HUES48 (cell line): ENCODE results near the gene RNF212.
"Not testable (repeated sequence)": the region's sequence is repeated elsewhere in the genome, so short reads cannot be mapped to it uniquely, and the experiment has no call there.

ENCODE experiments used
- H3K27ac ChIP-seq: one replicate; pipeline ENCODE4 v1.7.0; 2013; ENCODE audit warnings: low read depth, low read length, inconsistent platforms
- H3K27me3 ChIP-seq: 2 replicates; pipeline ENCODE4 v1.6.1; 2013; ENCODE audit warnings: mild to moderate bottlenecking, low read length; ENCODE audit not compliant: control insufficient read depth, insufficient read depth
- H3K36me3 ChIP-seq: 2 replicates; pipeline ENCODE4 v1.6.1; 2013; ENCODE audit warnings: low read length; ENCODE audit not compliant: control insufficient read depth, insufficient read depth
- H3K4me1 ChIP-seq: 2 replicates; pipeline ENCODE4 v1.6.1; 2013; ENCODE audit warnings: mild to moderate bottlenecking, low read length; ENCODE audit not compliant: control insufficient read depth, insufficient read depth
- H3K4me3 ChIP-seq: 2 replicates; pipeline ENCODE4 v1.5.1; 2013; ENCODE audit warnings: mild to moderate bottlenecking, low read depth, low read length
- H3K9ac ChIP-seq: 2 replicates; pipeline ENCODE4 v1.6.1; 2013; ENCODE audit warnings: mild to moderate bottlenecking, low read depth, low read length, moderate library complexity
- H3K9me3 ChIP-seq: 2 replicates; pipeline ENCODE4 v1.6.1; 2013; ENCODE audit warnings: low read length; ENCODE audit not compliant: control insufficient read depth, insufficient read depth

RNF212 gene

DNA sequence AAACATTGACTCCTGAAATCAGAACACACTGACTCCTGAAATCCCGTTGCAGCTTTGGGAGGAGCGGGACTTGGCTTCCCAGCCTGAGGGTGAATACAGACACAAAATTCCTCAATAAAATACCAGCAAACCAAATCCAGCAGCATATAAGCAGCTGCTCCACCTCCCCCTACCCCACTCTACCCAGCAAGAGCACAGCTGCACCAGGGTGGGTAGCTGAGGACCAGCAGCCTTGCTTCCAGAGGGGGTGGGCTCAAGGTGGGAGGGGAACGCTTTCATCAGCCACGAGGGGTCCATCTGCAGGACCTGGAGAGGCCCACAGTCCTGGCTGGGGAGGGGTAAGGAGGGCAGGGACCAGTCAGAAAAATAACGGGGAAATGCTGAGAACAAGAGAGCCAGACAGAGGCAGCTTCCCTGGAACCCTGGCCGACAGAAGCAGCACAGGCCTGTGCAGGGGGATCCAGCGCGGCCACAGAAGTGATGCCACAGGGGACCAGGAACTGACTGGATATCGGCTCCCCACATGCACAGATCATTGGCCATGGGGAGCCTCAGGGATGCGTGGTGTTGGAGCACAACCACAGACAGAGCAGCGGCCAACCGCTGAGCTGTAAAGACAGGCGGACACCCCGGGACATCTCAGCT lies 52.2 kb downstream of the RNF212 start:
- no peak overlapping the region for H3K4me3 ChIP-seq
- H3K27me3 ChIP-seq = no peaks in the 10 kb centered on the region
- no peak overlapping the region for H3K27ac ChIP-seq
- no peak overlapping the region for H3K9ac ChIP-seq
- no peaks in the 10 kb centered on the region for H3K36me3 ChIP-seq
- no peaks in the 10 kb centered on the region for H3K4me1 ChIP-seq
- H3K9me3 ChIP-seq = no peaks in the 10 kb centered on the region

GRCh38 chr4:1060621-1061020 lies 52.7 kb downstream of the RNF212 start:
- H3K4me1 ChIP-seq = peaks cover 3% of the 10 kb centered on the region; the same call in 1 of the 2 replicates
- no peaks in the 10 kb centered on the region for H3K27me3 ChIP-seq
- no peak overlapping the region for H3K4me3 ChIP-seq

GRCh38 chr4:1060121-1060520 lies 53.2 kb downstream of the RNF212 start:
- H3K4me1 ChIP-seq = peaks cover 3% of the 10 kb centered on the region; the same call in 1 of the 2 replicates
- no peaks in the 10 kb centered on the region for H3K36me3 ChIP-seq
- H3K27ac ChIP-seq = no peak overlapping the region
- H3K9me3 ChIP-seq = no peaks in the 10 kb centered on the region
- no peak overlapping the region for H3K9ac ChIP-seq
- no peak overlapping the region for H3K4me3 ChIP-seq
- H3K27me3 ChIP-seq = peaks cover 3% of the 10 kb centered on the region; the same call in 1 of the 2 replicates

More at GRCh38 chr4:1060621-1061020, 52.7 kb downstream of the RNF212 start:
- H3K9ac ChIP-seq = no peak overlapping the region
- no peaks in the 10 kb centered on the region for H3K36me3 ChIP-seq
- H3K9me3 ChIP-seq = no peaks in the 10 kb centered on the region
- H3K27ac ChIP-seq = no peak overlapping the region

- H3K9ac ChIP-seq = no peak overlapping the region
- no peak overlapping the region for H3K27ac ChIP-seq
- peaks cover 3% of the 10 kb centered on the region; the same call in 1 of the 2 replicates for H3K27me3 ChIP-seq
- H3K9me3 ChIP-seq = no peaks in the 10 kb centered on the region
- no peaks in the 10 kb centered on the region for H3K36me3 ChIP-seq
- H3K4me1 ChIP-seq = peaks cover 3% of the 10 kb centered on the region; the same call in 1 of the 2 replicates
- no peak overlapping the region for H3K4me3 ChIP-seq
Measured at GRCh38 chr4:1058997-1059665, 54.2 kb downstream of the RNF212 start.

DNA sequence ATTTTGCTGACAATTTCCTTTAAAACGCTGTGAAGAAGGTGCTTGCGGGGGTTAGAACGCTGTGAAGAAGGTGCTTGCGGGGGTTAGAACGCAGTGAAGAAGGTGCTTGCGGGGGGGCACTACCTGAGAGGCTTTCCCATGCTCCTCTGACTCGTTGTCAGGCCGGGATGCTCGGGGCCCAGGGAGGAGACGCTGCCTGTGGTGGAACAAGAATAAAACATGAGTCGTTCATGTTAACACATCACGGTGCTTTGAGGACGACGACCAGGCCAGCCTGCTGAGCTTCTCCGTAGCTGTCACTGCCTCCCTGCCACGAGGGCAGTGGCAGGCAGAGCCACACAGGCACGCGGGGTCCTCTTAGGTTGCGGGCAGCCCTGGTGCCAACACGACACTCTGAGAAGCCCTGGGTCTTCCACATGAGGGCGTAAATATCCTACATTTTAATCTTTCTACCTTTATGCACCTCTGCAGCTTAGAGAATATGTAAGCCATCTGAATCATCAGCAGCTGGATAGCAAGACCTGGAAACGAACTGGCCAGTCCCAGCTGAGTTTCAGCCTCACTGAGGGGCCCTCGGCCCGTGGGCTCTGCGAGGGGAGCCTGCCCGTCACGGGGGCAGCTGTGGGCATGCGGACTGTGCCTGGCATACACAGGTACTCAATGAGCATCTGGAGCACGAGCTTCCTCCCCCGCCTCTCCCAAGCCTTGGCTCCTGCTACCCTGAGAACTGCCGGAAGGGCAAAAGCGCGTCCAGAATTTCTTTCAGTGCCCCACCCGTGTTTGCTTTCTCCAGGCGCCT lies 55.0 kb downstream of the RNF212 start:
- H3K27me3 ChIP-seq = peaks cover 5% of the 10 kb centered on the region; the same call in 1 of the 2 replicates

GRCh38 chr4:1057403-1057745 lies 56.0 kb downstream of the RNF212 start:
- Histone ChIP-seq H3K27ac (no peak overlapping the region), H3K9me3 (no peaks in the 10 kb centered on the region), H3K36me3 (no peaks in the 10 kb centered on the region), H3K4me1 (peaks cover 3% of the 10 kb centered on the region; the same call in 1 of the 2 replicates), H3K9ac (no peak overlapping the region), H3K4me3 (no peak overlapping the region), H3K27me3 (peaks cover 13% of the 10 kb centered on the region; the same call in 1 of the 2 replicates)

More for the DNA sequence above, 55.0 kb downstream of the RNF212 start:
- Histone ChIP-seq H3K36me3 (no peaks in the 10 kb centered on the region), H3K9me3 (no peaks in the 10 kb centered on the region), H3K4me1 (peaks cover 3% of the 10 kb centered on the region; the same call in 1 of the 2 replicates), H3K27ac (no peak overlapping the region), H3K4me3 (no peak overlapping the region), H3K9ac (no peak overlapping the region)

- H3K36me3 ChIP-seq = no peaks in the 10 kb centered on the region
- H3K27me3 ChIP-seq = peaks cover 13% of the 10 kb centered on the region; the same call in 1 of the 2 replicates
- no peak overlapping the region for H3K27ac ChIP-seq
- H3K4me1 ChIP-seq = peaks cover 3% of the 10 kb centered on the region; the same call in 1 of the 2 replicates
- no peak overlapping the region for H3K9ac ChIP-seq
- no peaks in the 10 kb centered on the region for H3K9me3 ChIP-seq
- H3K4me3 ChIP-seq = no peak overlapping the region
Measured at GRCh38 chr4:1056671-1057402, 56.5 kb downstream of the RNF212 start.

- Histone ChIP-seq H3K9ac (no peak overlapping the region), H3K27ac (no peak overlapping the region), H3K9me3 (no peaks in the 10 kb centered on the region), H3K36me3 (no peaks in the 10 kb centered on the region), H3K4me1 (peaks cover 3% of the 10 kb centered on the region; the same call in 1 of the 2 replicates), H3K27me3 (peaks cover 13% of the 10 kb centered on the region; the same call in 1 of the 2 replicates), H3K4me3 (no peak overlapping the region)
Measured at GRCh38 chr4:1055721-1056590, 57.4 kb downstream of the RNF212 start.

DNA sequence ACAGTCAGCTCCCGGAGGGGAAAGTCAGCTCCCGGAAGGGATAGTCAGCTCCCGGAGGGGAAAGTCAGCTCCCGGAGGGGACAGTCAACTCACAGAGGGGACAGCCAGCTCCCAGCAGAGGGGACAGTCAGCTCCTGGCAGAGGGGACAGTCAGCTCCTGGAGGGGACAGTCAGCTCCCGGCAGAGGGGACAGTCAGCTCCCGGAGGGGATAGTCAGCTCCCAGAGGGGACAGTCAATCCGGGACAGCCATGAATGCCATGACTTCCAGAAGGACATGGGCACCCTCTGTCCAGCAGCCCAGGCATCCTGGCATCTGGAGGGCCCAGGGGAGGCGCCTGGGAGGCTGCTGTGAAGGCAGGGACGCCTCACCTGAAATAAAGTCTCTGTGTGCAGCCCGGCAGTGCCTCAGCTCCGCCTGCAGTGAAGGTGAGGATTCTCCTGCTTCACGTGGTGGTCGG lies 58.1 kb downstream of the RNF212 start:
- not testable (repeated sequence) for H3K4me1 ChIP-seq, H3K27ac ChIP-seq, H3K36me3 ChIP-seq, H3K4me3 ChIP-seq, H3K9me3 ChIP-seq, H3K9ac ChIP-seq
- H3K27me3 ChIP-seq = peaks cover 13% of the 10 kb centered on the region; the same call in 1 of the 2 replicates
